Measurements from ENCODE around the gene OR2AG1.

The OR2AG1 gene

GRCh38 chr11:6738590-6738989, 44.2 kb upstream of the OR2AG1 start:
- no peak for DNase-seq (ENCODE audit: low read depth)
- no peak overlapping the region for H3K4me3 ChIP-seq (ENCODE audit: low read length)
- TF ChIP-seq CTCF (IDR thresholded peaks at IDR 0.05; ENCODE audit: insufficient read depth, low read depth, low read length, missing control alignments) = no peak

GRCh38 chr11:6742260-6742659, 40.6 kb upstream of the OR2AG1 start:
- no peak for TF ChIP-seq CTCF (IDR thresholded peaks at IDR 0.05; ENCODE audit: insufficient read depth, low read depth, low read length, missing control alignments)
- H3K4me3 ChIP-seq (ENCODE audit: low read length) = no peak overlapping the region
- no peak for DNase-seq (ENCODE audit: low read depth)

- no peak for DNase-seq (ENCODE audit: low read depth)
- TF ChIP-seq CTCF (IDR thresholded peaks at IDR 0.05; ENCODE audit: insufficient read depth, low read depth, low read length, missing control alignments) = no peak
- no peak overlapping the region for H3K4me3 ChIP-seq (ENCODE audit: low read length)
These were observed 37.8 kb upstream of the OR2AG1 start for GRCh38 chr11:6745018-6745417.

GRCh38 chr11:6745465-6746015, 37.3 kb upstream of the OR2AG1 start:
- no peak for DNase-seq (ENCODE audit: low read depth)
- H3K4me3 ChIP-seq (ENCODE audit: low read length) = no peak overlapping the region
- no peak for TF ChIP-seq CTCF (IDR thresholded peaks at IDR 0.05; ENCODE audit: insufficient read depth, low read depth, low read length, missing control alignments)

GRCh38 chr11:6746086-6746618, 36.7 kb upstream of the OR2AG1 start:
- H3K4me3 ChIP-seq (ENCODE audit: low read length) = no peak overlapping the region
- no peak for TF ChIP-seq CTCF (IDR thresholded peaks at IDR 0.05; ENCODE audit: insufficient read depth, low read depth, low read length, missing control alignments)
- no peak for DNase-seq (ENCODE audit: low read depth)

GRCh38 chr11:6746626-6747025, 36.2 kb upstream of the OR2AG1 start:
- DNase-seq (ENCODE audit: low read depth) = no peak
- no peak for TF ChIP-seq CTCF (IDR thresholded peaks at IDR 0.05; ENCODE audit: insufficient read depth, low read depth, low read length, missing control alignments)
- no peak overlapping the region for H3K4me3 ChIP-seq (ENCODE audit: low read length)

GRCh38 chr11:6747097-6747668, 35.6 kb upstream of the OR2AG1 start:
- no peak overlapping the region for H3K4me3 ChIP-seq (ENCODE audit: low read length)
- no peak for DNase-seq (ENCODE audit: low read depth)
- TF ChIP-seq CTCF (IDR thresholded peaks at IDR 0.05; ENCODE audit: insufficient read depth, low read depth, low read length, missing control alignments) = no peak

All from epithelial cell of esophagus (primary cell).